Glomerular endothelial cell (primary cell): ENCODE results near the gene EBPL. TPM values are rescaled to one million over a fixed set of nuclear protein-coding genes. Genes with fewer than 3 reads are reported as not detected.

Experiments used
- total RNA-seq: library from RNA; depleted of rRNA; stranded (reverse); fragments of >200 nt; gene quantifications from 2 replicates; pipeline ENCODE4 v1.2.3, GENCODE V29; 2015

Gene EBPL
- total RNA-seq, 1 donor from 2014 or later: 82.3 TPM

Other genes with a start within 250 kb of the EBPL start
- gene CAB39L, start 247.4 kb downstream of the EBPL start, total RNA-seq: 4.1 and 6.3 TPM in 2 replicates
- gene SETDB2, start 247.2 kb downstream of the EBPL start, total RNA-seq: 2.8 and 3.9 TPM in 2 replicates
- gene PHF11, start 195.5 kb downstream of the EBPL start, total RNA-seq: 31.3 and 44.7 TPM in 2 replicates
- 20.0 and 24.2 TPM in 2 replicates for gene RCBTB1, start 105.9 kb downstream of the EBPL start, total RNA-seq
- 0.29 and 0.53 TPM in 2 replicates for gene ARL11, start 63.0 kb downstream of the EBPL start, total RNA-seq
- 36.7 and 42.7 TPM in 2 replicates for gene KPNA3, start 101.2 kb upstream of the EBPL start, total RNA-seq
- gene SPRYD7, start 244.9 kb upstream of the EBPL start, total RNA-seq: 6.1 and 7.7 TPM in 2 replicates